Colonic mucosa (tissue), 4 donors: ENCODE measurements around the gene OSBPL9. TPM values are rescaled to one million over a fixed set of nuclear protein-coding genes. Genes with fewer than 3 reads are reported as not detected.

Source experiments
- DNase-seq: peaks from one replicate; pipeline ENCODE4 v3.0.0-alpha.2; 2020
- H3K27ac ChIP-seq: fragments of 200-600 bp; one replicate; pipeline ENCODE4 v1.8.0; 2021
- H3K27me3 ChIP-seq: fragments of 200-600 bp; one replicate; pipeline ENCODE4 v1.8.0; 2021
- H3K36me3 ChIP-seq: fragments of 200-600 bp; one replicate; pipeline ENCODE4 v1.8.0; 2021
- H3K4me1 ChIP-seq: fragments of 200-600 bp; one replicate; pipeline ENCODE4 v1.8.0; 2021; ENCODE audit warnings: mild to moderate bottlenecking
- H3K4me3 ChIP-seq: fragments of 200-600 bp; one replicate; pipeline ENCODE4 v1.8.0; 2021
- H3K9ac ChIP-seq, 2 donors: one replicate each; pipeline ENCODE4 v1.7.0; 2013; ENCODE audit warnings: control low read depth in 2 of 2, low read depth in 2 of 2, low read length in 2 of 2
- H3K9me3 ChIP-seq: fragments of 200-600 bp; one replicate; pipeline ENCODE4 v1.8.0; 2021
- CTCF ChIP-seq: fragments of 200-600 bp; IDR thresholded peaks from one replicate; pipeline ENCODE4 v1.8.0; 2022; ENCODE audit warnings: antibody characterized with exemption, mild to moderate bottlenecking
- intact Hi-C: fragments of 100-400 bp; cut with DNase I; formaldehyde crosslinking; loops from one replicate; pipeline ENCODE4 v1.14.1; 2022
- microRNA-seq: library from miRNA; unstranded; fragments of <30 nt; microRNA quantifications from one replicate; pipeline ENCODE4, GENCODE V29; 2019
- total RNA-seq, 2 donors: library from RNA; stranded (reverse); fragmentation: NEBNext Ultra II Directional in 1 of 2; extraction: Animal tissue kit (Norgen Biotek cat#: 25700) in 1 of 2; gene quantifications; one replicate each; pipeline ENCODE4 v1.2.1, GENCODE V29; 2021
- donor health status: healthy.
- donor health status: DM: no; HTN: no; CAD: no.
- donor health status: DM: no; HTN: no; CAD: no.

Gene OSBPL9
- total RNA-seq, 2 donors from 2014 or later: 37.3 to 59.6 TPM

- intact Hi-C loops: no loop called here
- no peak overlapping the region for H3K27ac ChIP-seq
- no peaks in the 10 kb centered on the region for H3K4me1 ChIP-seq
- H3K36me3 ChIP-seq: peaks cover 6% of the 10 kb centered on the region
- H3K27me3 ChIP-seq: no peaks in the 10 kb centered on the region
- H3K4me3 ChIP-seq: no peak overlapping the region
- no peak for TF ChIP-seq CTCF
- no peak overlapping the region for H3K9ac ChIP-seq
- no peaks in the 10 kb centered on the region for H3K9me3 ChIP-seq
- DNase-seq: no peak
Observed at GRCh38 chr1:51819810-51820209, 202.9 kb downstream of the OSBPL9 start.

- no peak for DNase-seq
- Histone ChIP-seq H3K27ac (no peak overlapping the region), H3K4me1 (no peaks in the 10 kb centered on the region), H3K9me3 (no peaks in the 10 kb centered on the region), H3K36me3 (no peaks in the 10 kb centered on the region), H3K27me3 (no peaks in the 10 kb centered on the region), H3K9ac (no peak overlapping the region), H3K4me3 (no peak overlapping the region)
- no peak for TF ChIP-seq CTCF
- intact Hi-C loops: no loop called here
Observed at GRCh38 chr1:51829058-51829457, 212.2 kb downstream of the OSBPL9 start.

GRCh38 chr1:51833700-51834099 is 216.8 kb downstream of the OSBPL9 start:
- Histone ChIP-seq H3K4me1 (no peaks in the 10 kb centered on the region), H3K9ac (no peak overlapping the region), H3K27ac (no peak overlapping the region), H3K4me3 (no peak overlapping the region), H3K27me3 (no peaks in the 10 kb centered on the region), H3K9me3 (no peaks in the 10 kb centered on the region), H3K36me3 (no peaks in the 10 kb centered on the region)
- no peak for TF ChIP-seq CTCF
- no peak for DNase-seq
- intact Hi-C loops: no loop called here

- no peak for DNase-seq
- Histone ChIP-seq H3K9ac (no peak overlapping the region), H3K27ac (no peak overlapping the region), H3K36me3 (no peaks in the 10 kb centered on the region), H3K27me3 (no peaks in the 10 kb centered on the region), H3K4me1 (no peaks in the 10 kb centered on the region), H3K9me3 (no peaks in the 10 kb centered on the region), H3K4me3 (no peak overlapping the region)
- no peak for TF ChIP-seq CTCF
- intact Hi-C loops: no loop called here
Observed at GRCh38 chr1:51837243-51837642, 220.4 kb downstream of the OSBPL9 start.

Small RNA genes lying within 50 kb of the gene (microRNA-seq; reads per million reads assigned to microRNA genes)
- not detected for gene MIR761

Other genes with a start within 250 kb of the OSBPL9 start
- gene EPS15, start 97.8 kb upstream of the OSBPL9 start, total RNA-seq: 10 to 100 TPM; 40.3 to 55.8 TPM